ENCODE data around the gene NAGA. TPM values are rescaled to one million over a fixed set of nuclear protein-coding genes. Genes with fewer than 3 reads are reported as not detected.

Gene NAGA
- total and polyA plus RNA-seq, 9 of the 15 experiments (the other 6 are each of a cell fraction or from before 2014, with no cell fraction given): 6.5 to 20.6 (median 17.4) TPM

- no peak for TF ChIP-seq ZBTB7A (IDR thresholded peaks at IDR 0.05; ENCODE audit: borderline replicate concordance, control insufficient read depth, low read depth, low read length)
- TF ChIP-seq ZKSCAN3 (CRISPR knock-in tag; IDR thresholded peaks at IDR 0.05): no peak
- TF ChIP-seq, protein P1, sequence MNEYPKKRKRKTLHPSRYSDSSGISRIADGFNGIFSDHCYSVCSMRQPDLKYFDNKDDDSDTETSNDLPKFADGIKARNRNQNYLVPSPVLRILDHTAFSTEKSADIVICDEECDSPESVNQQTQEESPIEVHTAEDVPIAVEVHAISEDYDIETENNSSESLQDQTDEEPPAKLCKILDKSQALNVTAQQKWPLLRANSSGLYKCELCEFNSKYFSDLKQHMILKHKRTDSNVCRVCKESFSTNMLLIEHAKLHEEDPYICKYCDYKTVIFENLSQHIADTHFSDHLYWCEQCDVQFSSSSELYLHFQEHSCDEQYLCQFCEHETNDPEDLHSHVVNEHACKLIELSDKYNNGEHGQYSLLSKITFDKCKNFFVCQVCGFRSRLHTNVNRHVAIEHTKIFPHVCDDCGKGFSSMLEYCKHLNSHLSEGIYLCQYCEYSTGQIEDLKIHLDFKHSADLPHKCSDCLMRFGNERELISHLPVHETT (CRISPR knock-in tag; conservative IDR thresholded peaks at IDR 0.05 in 1 of 2, IDR thresholded peaks at IDR 0.05 in 1 of 2): peak in 1 of 2 experiments; percentile 7; a peak in 2 of 4 replicates
- no peak for TF ChIP-seq BRD4 (IDR thresholded peaks at IDR 0.05)
- TF ChIP-seq, protein P2, sequence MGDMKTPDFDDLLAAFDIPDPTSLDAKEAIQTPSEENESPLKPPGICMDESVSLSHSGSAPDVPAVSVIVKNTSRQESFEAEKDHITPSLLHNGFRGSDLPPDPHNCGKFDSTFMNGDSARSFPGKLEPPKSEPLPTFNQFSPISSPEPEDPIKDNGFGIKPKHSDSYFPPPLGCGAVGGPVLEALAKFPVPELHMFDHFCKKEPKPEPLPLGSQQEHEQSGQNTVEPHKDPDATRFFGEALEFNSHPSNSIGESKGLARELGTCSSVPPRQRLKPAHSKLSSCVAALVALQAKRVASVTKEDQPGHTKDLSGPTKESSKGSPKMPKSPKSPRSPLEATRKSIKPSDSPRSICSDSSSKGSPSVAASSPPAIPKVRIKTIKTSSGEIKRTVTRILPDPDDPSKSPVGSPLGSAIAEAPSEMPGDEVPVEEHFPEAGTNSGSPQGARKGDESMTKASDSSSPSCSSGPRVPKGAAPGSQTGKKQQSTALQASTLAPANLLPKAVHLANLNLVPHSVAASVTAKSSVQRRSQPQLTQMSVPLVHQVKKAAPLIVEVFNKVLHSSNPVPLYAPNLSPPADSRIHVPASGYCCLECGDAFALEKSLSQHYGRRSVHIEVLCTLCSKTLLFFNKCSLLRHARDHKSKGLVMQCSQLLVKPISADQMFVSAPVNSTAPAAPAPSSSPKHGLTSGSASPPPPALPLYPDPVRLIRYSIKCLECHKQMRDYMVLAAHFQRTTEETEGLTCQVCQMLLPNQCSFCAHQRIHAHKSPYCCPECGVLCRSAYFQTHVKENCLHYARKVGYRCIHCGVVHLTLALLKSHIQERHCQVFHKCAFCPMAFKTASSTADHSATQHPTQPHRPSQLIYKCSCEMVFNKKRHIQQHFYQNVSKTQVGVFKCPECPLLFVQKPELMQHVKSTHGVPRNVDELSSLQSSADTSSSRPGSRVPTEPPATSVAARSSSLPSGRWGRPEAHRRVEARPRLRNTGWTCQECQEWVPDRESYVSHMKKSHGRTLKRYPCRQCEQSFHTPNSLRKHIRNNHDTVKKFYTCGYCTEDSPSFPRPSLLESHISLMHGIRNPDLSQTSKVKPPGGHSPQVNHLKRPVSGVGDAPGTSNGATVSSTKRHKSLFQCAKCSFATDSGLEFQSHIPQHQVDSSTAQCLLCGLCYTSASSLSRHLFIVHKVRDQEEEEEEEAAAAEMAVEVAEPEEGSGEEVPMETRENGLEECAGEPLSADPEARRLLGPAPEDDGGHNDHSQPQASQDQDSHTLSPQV (IDR thresholded peaks at IDR 0.05): 0 out of 2 replicates have a peak, but pooled peaks have one; percentile 43
- TF ChIP-seq, protein P3, sequence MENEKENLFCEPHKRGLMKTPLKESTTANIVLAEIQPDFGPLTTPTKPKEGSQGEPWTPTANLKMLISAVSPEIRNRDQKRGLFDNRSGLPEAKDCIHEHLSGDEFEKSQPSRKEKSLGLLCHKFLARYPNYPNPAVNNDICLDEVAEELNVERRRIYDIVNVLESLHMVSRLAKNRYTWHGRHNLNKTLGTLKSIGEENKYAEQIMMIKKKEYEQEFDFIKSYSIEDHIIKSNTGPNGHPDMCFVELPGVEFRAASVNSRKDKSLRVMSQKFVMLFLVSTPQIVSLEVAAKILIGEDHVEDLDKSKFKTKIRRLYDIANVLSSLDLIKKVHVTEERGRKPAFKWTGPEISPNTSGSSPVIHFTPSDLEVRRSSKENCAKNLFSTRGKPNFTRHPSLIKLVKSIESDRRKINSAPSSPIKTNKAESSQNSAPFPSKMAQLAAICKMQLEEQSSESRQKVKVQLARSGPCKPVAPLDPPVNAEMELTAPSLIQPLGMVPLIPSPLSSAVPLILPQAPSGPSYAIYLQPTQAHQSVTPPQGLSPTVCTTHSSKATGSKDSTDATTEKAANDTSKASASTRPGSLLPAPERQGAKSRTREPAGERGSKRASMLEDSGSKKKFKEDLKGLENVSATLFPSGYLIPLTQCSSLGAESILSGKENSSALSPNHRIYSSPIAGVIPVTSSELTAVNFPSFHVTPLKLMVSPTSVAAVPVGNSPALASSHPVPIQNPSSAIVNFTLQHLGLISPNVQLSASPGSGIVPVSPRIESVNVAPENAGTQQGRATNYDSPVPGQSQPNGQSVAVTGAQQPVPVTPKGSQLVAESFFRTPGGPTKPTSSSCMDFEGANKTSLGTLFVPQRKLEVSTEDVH (IDR thresholded peaks at IDR 0.05; ENCODE audit: low read depth, partially characterized antibody): no peak
- TF ChIP-seq NFIC (IDR thresholded peaks at IDR 0.05): peak; percentile 65
- TF ChIP-seq, protein P4, sequence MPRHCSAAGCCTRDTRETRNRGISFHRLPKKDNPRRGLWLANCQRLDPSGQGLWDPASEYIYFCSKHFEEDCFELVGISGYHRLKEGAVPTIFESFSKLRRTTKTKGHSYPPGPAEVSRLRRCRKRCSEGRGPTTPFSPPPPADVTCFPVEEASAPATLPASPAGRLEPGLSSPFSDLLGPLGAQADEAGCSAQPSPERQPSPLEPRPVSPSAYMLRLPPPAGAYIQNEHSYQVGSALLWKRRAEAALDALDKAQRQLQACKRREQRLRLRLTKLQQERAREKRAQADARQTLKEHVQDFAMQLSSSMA (CRISPR knock-in tag; IDR thresholded peaks at IDR 0.05): no peak
- TF ChIP-seq CREBBP (IDR thresholded peaks at IDR 0.05; ENCODE audit: low read depth, low read length): no peak
- TF ChIP-seq, protein P5, sequence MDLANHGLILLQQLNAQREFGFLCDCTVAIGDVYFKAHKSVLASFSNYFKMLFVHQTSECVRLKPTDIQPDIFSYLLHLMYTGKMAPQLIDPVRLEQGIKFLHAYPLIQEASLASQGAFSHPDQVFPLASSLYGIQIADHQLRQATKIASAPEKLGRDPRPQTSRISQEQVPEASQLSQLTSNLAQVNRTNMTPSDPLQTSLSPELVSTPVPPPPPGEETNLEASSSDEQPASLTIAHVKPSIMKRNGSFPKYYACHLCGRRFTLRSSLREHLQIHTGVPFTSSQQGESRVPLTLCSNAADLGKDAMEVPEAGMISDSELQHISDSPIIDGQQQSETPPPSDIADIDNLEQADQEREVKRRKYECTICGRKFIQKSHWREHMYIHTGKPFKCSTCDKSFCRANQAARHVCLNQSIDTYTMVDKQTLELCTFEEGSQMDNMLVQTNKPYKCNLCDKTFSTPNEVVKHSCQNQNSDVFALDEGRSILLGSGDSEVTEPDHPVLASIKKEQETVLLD (IDR thresholded peaks at IDR 0.05): no peak
- TF ChIP-seq ZNF780A (CRISPR knock-in tag; IDR thresholded peaks at IDR 0.05): no peak
- no peak for TF ChIP-seq NR2C1 (IDR thresholded peaks at IDR 0.05)
- no peak for TF ChIP-seq NR2C1 (tag; IDR thresholded peaks at IDR 0.05)
- TF ChIP-seq LEF1 (IDR thresholded peaks at IDR 0.05): no peak
- no peak for TF ChIP-seq TCFL5 (CRISPR knock-in tag; conservative IDR thresholded peaks at IDR 0.05)
Observed at GRCh38 chr22:42069801-42070516, 653 bp downstream of the NAGA start (continued).

Measured in K562 (cell line).